HG03196 (cell line): ENCODE results near the gene SELENOK.

ENCODE experiments used
- ATAC-seq: cut with Tn5 transposase; IDR thresholded peaks from one replicate; pipeline ENCODE4 v1.9.1; 2021; ENCODE audit not compliant: unreplicated experiment

The SELENOK gene

GRCh38 chr3:53884623-53885022, 7.0 kb downstream of the SELENOK start:
- ATAC-seq: no peak

GRCh38 chr3:53883008-53883407, 8.7 kb downstream of the SELENOK start:
- no peak for ATAC-seq

GRCh38 chr3:53881691-53882593, 9.7 kb downstream of the SELENOK start, which contains the start of gene ACTR8:
ACTR8 (minus strand) TSS chr3:53882152; CDS start chr3:53882101, 51 bp downstream.
- ATAC-seq: peak; percentile 81

- no peak for ATAC-seq
Observed at GRCh38 chr3:53880396-53881345, 11.0 kb downstream of the SELENOK start.

- no peak for ATAC-seq
Observed at GRCh38 chr3:53865732-53866499, 25.7 kb downstream of the SELENOK start.

- ATAC-seq: no peak
Observed at GRCh38 chr3:53863145-53863544, 28.5 kb downstream of the SELENOK start.

GRCh38 chr3:53862241-53862640, 29.4 kb downstream of the SELENOK start:
- ATAC-seq: no peak

- no peak for ATAC-seq
Observed at GRCh38 chr3:53860196-53860595, 31.5 kb downstream of the SELENOK start.

- ATAC-seq: no peak
Observed at GRCh38 chr3:53859178-53859577, 32.5 kb downstream of the SELENOK start.

GRCh38 chr3:53858096-53858741, 33.4 kb downstream of the SELENOK start:
- ATAC-seq: no peak

- no peak for ATAC-seq
Observed at GRCh38 chr3:53856964-53857363, 34.7 kb downstream of the SELENOK start.

GRCh38 chr3:53850895-53851294, 40.8 kb downstream of the SELENOK start:
- no peak for ATAC-seq

- ATAC-seq: no peak
Observed at GRCh38 chr3:53849916-53850315, 41.7 kb downstream of the SELENOK start.

GRCh38 chr3:53846851-53847155, 44.9 kb downstream of the SELENOK start:
- ATAC-seq: no peak

GRCh38 chr3:53846134-53846850, 45.4 kb downstream of the SELENOK start, which contains the start of the genes CHDH and IL17RB:
CHDH (minus strand) TSS chr3:53846419; CDS start chr3:53824008, 22,411 bp downstream.
IL17RB (plus strand) TSS chr3:53846568; CDS start chr3:53846589, 21 bp downstream.
- ATAC-seq: no peak

- no peak for ATAC-seq
Observed at GRCh38 chr3:53845881-53846133, 45.9 kb downstream of the SELENOK start.

- no peak for ATAC-seq
Observed at GRCh38 chr3:53845103-53845880, 46.4 kb downstream of the SELENOK start.

GRCh38 chr3:53844262-53845102, 47.2 kb downstream of the SELENOK start:
- ATAC-seq: peak; percentile 6
